ENCODE data around the gene SORBS1. TPM values are rescaled to one million over a fixed set of nuclear protein-coding genes. Genes with fewer than 3 reads are reported as not detected.

SORBS1 gene
- total and polyA plus RNA-seq, 2 of the 13 experiments (the other 11 are each of a cell fraction or from before 2014, with no cell fraction given), result 16.8 to 39.8 TPM

DNA sequence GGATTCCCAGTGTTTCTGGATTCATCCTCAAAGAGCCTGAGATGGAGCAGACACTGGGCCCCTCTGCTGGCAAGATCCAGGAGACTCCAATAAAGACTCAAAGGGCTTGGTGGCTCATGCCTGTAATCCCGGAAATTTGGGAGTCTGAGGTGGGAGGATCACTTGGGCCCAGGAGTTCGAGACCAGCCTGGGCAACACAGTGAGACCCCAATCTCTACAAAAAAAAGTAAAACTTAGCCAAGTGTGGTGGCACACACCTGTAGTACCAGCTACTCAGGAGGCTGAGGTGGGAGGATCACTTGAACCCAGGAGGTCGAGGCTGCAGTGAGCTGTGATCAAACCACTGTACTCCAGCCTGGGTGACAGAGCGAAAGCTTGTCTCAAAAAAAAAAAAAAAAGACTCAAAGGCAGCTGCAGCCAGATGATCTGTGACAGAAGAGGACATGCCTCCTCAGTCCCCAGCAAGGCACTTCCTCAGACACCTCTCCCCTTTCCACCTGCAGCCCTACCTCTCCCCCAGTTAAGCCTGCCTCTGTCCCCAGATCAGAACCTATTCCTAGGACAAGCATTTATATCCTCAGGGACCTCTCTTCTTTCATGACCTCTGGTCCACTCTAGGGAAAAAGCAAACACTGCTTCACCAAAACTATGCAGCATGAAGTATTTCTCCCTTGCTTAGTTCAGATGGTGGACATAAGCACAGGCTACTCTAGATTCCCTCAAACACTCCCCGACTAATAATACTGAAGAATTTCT is 298.2 kb downstream of the SORBS1 start (continued):
- TF ChIP-seq ZNF333 (CRISPR knock-in tag; IDR thresholded peaks at IDR 0.05; ENCODE audit: borderline replicate concordance), result no peak

DNA sequence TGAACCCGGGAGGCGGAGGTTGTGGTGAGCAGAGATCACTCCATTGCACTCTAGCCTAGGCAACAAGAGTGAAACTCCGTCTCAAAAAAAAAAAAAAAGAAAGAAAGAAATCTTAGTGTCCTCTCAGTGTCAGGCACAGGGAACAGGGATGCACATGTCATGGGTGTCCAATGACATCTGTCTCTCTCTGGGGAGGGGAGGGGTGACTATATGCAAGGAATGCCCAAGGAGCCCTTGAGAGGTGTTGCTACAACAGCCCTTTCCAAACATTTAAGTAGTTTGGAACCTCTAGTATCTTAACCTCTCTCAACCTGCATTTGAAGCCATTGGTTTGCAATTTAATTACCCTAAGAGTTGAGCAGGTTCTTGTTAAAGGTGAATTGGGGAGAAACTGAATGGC is 299.2 kb downstream of the SORBS1 start:
- no TSS peak for BruUV-seq (replicated peaks)
- Histone ChIP-seq H3K27me3 (ENCODE audit: control insufficient read depth in 1 of 2, insufficient read depth in 2 of 2, low read length in 2 of 2) (no peaks in the 10 kb centered on the region), H4K20me1 (ENCODE audit: insufficient read depth, low read length) (no peaks in the 10 kb centered on the region; the same call in 1 of the 2 replicates), H3K9ac (ENCODE audit: insufficient read depth, low read depth, low read length) (no peak overlapping the region), H3K27ac (ENCODE audit: extremely low read length, insufficient read depth, low read length) (no peak overlapping the region), H3K4me1 (ENCODE audit: insufficient read depth, low read length) (peaks cover 59% of the 10 kb centered on the region), H3K36me3 (replicated peaks in 1 of 2; ENCODE audit: control insufficient read depth in 1 of 2, insufficient read depth in 2 of 2, low read length in 2 of 2) (peaks cover 30 to 75% of the 10 kb centered on the region in 2 experiments), H3K4me3 (replicated peaks in 1 of 3; ENCODE audit: insufficient read depth in 1 of 3, low read depth in 2 of 3, low read length in 3 of 3) (no peak overlapping the region), H3K4me2 (ENCODE audit: low read depth, low read length) (no peak overlapping the region), H2AFZ (ENCODE audit: low read length) (no peak overlapping the region), H3K79me2 (ENCODE audit: insufficient read depth, low read length) (no peaks in the 10 kb centered on the region), H3K9me3 (ENCODE audit: low read length) (no peaks in the 10 kb centered on the region)
- DNase-seq (ENCODE audit: low spot score) (no peak), ATAC-seq (no peak), FAIRE-seq (no peak)
- 96% methylated on average over 3 of the region's 3 CpGs for WGBS (ENCODE audit: low lambda C conversion rate)
- in situ Hi-C loops (cut with HindIII; ENCODE audit: extremely low pct_ligation_motif_present, low pct_unique_long_range_greater_than_20kb), result loop anchor here (5.0 kb wide), 1 partner anchor 100 kb away; no protein-coding TSS in a partner anchor
- intact Hi-C loops (cut with micrococcal nuclease; ENCODE audit: unreplicated experiment), result loop anchor here (5.0 kb wide), 1 partner anchor 85 kb away; no protein-coding TSS in a partner anchor
- ChIA-PET POLR2A (interaction anchor here (1.2 kb wide), 1 partner anchor 9 kb away, joined by 3 read pairs; no protein-coding TSS in a partner anchor), CTCF (ENCODE audit: low intra/inter-chr PET ratio, low total read pairs) (no interaction called here)
- TF ChIP-seq, protein P1, sequence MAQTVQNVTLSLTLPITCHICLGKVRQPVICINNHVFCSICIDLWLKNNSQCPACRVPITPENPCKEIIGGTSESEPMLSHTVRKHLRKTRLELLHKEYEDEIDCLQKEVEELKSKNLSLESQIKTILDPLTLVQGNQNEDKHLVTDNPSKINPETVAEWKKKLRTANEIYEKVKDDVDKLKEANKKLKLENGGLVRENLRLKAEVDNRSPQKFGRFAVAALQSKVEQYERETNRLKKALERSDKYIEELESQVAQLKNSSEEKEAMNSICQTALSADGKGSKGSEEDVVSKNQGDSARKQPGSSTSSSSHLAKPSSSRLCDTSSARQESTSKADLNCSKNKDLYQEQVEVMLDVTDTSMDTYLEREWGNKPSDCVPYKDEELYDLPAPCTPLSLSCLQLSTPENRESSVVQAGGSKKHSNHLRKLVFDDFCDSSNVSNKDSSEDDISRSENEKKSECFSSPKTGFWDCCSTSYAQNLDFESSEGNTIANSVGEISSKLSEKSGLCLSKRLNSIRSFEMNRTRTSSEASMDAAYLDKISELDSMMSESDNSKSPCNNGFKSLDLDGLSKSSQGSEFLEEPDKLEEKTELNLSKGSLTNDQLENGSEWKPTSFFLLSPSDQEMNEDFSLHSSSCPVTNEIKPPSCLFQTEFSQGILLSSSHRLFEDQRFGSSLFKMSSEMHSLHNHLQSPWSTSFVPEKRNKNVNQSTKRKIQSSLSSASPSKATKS (CRISPR knock-in tag; IDR thresholded peaks at IDR 0.05), result no peak
- TF ChIP-seq GATAD2A (CRISPR knock-in tag; IDR thresholded peaks at IDR 0.05) (no peak), AGO2 (optimal IDR thresholded peaks at IDR 0.05; ENCODE audit: low read depth, low read length) (no peak)

Other genes starting within 250 kb of the SORBS1 start
- gene ALDH18A1, start 95.3 kb upstream of the SORBS1 start, total RNA-seq (2016; rRNA removed; fragmentation: Illumina TruSeq; extraction: Trizol), result 98.4 and 263 TPM in 2 replicates
- 123 and 180 TPM in 2 replicates for gene ALDH18A1, start 95.3 kb upstream of the SORBS1 start, polyA plus RNA-seq (2011; rRNA removed)
- 42.2 and 60.0 TPM in 2 replicates for gene TCTN3, start 132.6 kb upstream of the SORBS1 start, total RNA-seq (2016; rRNA removed; fragmentation: Illumina TruSeq; extraction: Trizol)
- gene TCTN3, start 132.6 kb upstream of the SORBS1 start, polyA plus RNA-seq (2011; rRNA removed), result 39.3 and 53.3 TPM in 2 replicates
- 0.03 and 0.07 TPM in 2 replicates for gene ENTPD1, start 194.8 kb upstream of the SORBS1 start, total RNA-seq (2016; rRNA removed; fragmentation: Illumina TruSeq; extraction: Trizol)
- 0.03 and 0.07 TPM in 2 replicates for gene ENTPD1, start 194.8 kb upstream of the SORBS1 start, polyA plus RNA-seq (2011; rRNA removed)